CD4-positive, alpha-beta T cell treated with Interleukin-12 subunit alpha and Interleukin-12 subunit beta, for 1 hour (primary cell): Measurements from ENCODE around the gene AHNAK2.

Source experiments
- DNase-seq: peaks from one replicate; pipeline ENCODE4 v3.0.0-alpha.2; 2020

Gene AHNAK2

DNA sequence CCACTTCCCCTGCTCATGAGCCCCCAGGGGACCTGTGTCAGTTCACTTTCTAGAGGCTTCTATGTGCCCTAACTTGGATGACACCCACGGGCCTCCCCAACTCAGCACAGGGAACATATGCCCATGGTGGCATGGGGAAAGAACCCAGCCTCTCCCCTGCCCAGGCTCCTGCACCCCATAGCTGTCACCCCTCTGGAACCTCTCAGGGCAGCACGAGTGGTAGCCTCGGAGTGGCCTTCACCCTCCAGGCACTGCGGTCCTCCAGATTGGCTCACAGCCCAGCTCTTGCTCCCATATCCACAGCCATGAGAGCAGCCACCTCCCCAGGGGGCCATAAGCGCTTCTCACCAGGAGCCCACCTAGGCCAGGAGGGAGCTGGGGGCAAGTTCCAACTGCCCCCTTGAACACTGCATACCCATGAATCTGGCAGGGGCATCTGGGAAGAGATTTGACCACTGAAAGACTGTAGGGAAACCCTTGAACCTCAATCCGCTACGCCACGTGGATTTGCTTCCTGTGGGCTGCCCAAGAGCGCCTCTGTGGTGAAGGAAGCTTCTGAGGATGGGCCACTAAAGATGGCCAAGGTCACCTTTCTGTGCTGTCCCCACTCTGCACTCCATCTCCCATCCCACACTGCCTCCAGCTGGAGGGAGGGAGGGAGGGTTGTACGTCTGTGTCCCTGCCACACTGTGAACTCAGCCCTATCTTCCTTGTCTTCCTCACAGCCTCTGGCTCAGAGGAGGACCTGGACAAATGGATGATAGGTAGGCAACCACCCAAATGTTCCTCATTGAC, 41.6 kb downstream of the AHNAK2 start:
- DNase-seq = no peak

DNA sequence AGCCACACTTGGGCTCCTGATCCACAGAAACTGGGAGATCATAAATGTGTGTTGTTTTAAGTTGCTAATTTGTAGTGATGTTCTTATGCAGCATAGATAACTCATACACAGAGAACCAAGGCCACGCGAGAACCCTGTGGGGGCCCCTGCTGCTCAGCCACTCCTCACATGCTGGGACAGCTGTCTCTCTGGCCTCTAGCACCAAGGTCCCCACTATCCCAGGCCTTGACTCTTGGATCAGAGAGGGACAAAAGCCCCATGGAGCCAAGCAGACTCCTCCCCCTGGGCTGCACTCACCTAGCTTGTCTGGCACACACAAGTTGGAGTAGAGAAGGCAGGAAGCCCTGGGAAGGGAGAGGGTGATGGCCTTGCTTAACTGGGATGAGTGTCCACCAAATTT, 42.2 kb downstream of the AHNAK2 start:
- no peak for DNase-seq

DNA sequence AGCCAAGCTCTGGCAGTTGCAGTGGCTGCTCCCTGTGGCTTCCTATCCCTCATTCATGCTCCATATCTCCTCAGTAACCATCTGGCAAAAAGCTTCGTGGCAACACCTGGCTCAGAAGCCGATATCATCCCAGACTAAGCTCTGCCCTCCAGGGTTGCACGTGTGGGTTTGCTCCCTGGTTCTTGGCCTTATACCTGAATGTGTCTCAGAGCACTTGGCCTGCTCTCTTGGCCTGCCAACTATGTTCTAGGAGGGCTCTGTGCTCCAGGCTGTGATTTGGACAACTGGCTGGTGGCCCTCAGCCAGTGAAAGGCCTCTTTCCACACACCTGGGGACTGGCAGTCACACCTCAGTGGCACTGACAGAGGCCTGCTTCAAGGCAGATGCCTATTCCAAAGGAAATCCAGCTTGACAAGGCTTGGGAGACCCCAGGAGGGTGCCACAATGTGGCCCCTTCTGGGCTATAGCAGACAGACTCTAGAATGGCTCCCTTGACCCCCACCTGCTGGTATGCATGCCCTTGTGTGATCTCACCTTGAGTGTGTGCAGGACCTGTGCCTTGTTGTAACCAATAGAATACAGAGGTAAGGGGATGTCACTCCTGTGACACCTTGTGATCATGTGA, 43.0 kb downstream of the AHNAK2 start:
- DNase-seq = no peak

- DNase-seq = no peak
Measured at GRCh38 chr14:104933746-104934733, 44.1 kb downstream of the AHNAK2 start.

DNA sequence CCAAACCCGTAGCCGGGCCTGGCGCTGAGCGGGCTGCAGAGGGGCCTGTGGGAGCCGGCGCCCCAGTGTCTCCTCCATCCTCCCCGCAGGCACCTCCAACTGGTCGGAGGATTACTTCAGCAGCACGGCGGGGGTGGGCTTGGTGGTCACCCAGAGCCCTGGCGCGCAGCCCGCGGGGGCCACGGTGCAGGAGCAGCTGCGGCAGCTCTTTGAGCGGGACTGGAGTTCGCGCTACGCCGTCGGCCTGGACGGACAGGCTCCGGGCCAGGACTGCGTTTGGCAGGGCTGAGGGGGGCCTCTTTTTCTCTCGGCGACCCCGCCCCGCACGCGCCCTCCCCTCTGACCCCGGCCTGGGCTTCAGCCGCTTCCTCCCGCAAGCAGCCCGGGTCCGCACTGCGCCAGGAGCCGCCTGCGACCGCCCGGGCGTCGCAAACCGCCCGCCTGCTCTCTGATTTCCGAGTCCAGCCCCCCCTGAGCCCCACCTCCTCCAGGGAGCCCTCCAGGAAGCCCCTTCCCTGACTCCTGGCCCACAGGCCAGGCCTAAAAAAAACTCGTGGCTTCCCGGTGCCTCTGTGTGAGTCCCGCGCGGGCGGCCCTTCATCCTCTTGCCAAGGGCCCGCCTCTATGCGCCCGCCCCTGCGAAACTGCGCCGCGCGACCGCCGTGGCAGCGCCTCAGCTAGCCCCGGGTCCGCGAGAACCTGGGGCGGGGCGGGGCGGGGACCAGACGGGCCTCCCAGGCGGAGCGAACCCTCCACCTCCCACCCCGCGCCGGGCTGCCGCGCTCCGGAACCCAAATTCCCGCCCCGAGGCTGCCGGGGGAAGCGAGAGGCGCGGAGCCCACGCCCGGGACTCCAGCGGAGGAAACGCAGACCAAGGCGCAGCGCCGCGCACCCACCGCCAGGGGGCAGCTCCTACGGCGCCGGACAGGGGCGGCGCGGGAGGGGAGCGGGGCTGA, 45.2 kb downstream of the AHNAK2 start:
- DNase-seq = peak; percentile 85

- no peak for DNase-seq
Measured at GRCh38 chr14:104931771-104932675, 46.2 kb downstream of the AHNAK2 start.

- no peak for DNase-seq
Measured at GRCh38 chr14:104931304-104931770, 46.8 kb downstream of the AHNAK2 start.

DNA sequence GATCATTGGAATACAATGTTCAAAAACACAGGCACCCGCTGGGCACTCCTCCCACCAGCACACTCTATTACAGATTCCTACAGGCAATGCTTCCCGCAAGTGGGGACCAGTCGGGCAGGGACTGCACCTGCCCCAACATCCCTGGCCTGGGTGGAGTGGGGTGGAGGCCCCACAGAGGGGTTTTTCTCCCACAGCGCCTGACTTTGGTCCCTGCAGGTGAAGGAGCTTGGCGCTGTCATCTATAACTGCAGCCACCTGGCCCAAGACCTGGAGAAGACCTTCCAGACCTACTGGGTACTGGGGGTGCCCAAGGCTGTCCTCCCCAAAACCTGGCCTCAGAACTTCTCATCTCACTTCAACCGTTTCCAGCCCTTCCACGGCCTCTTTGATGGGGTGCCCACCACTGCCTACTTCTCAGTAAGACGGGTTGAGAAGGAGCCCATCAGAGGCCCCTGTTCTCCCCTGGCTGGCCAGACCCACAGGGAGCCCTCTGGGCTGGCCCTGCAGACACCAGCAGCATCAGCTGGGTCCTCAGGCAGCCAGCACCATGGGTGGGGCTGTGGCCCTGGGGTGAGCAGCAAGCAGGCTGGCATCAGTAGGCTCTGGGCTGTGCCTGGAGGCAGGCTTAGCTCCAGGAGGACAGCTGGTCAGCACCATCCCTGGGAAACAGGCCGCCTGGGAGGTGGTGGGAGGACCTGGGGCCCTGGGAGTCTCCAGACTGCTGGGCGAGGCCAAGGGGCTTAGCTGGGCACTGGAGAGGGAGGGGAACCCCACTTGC, 47.5 kb downstream of the AHNAK2 start:
- DNase-seq = no peak

- no peak for DNase-seq
Measured at GRCh38 chr14:104929268-104930230, 48.6 kb downstream of the AHNAK2 start.

DNA sequence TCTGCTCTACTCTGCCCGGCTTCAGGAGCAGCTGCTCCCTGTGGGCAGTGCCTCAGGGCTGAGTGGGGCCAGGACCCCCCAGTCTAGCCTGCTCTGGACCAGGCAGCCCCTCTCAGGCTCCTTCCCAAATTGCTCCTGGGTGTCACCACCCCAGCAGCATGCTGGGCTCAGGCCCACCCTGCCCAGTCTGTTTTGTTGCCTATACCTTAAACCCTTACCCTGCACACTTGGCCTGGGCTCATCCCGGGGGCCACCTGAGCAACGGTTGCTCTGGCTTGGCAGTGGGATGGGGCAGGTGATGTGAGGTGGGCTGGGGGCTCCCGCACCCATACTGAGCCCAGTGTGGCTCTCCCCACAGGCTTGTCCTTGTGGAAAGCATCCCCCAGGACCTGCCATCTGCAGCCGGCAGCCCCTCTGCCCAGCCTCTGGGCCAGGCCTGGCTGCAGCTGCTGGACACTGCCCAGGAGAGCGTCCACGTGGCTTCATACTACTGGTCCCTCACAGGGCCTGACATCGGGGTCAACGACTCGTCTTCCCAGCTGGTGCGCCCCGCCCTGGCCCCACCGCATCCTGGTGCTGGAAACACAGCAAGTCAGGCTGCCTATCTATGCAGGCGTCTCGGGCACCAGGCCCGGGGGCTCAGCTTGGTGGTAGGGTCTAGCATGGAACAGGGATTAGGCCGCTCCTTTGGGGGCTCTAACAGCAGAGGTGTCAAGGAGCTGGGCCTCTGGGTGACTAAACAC, 49.6 kb downstream of the AHNAK2 start:
- no peak for DNase-seq

DNA sequence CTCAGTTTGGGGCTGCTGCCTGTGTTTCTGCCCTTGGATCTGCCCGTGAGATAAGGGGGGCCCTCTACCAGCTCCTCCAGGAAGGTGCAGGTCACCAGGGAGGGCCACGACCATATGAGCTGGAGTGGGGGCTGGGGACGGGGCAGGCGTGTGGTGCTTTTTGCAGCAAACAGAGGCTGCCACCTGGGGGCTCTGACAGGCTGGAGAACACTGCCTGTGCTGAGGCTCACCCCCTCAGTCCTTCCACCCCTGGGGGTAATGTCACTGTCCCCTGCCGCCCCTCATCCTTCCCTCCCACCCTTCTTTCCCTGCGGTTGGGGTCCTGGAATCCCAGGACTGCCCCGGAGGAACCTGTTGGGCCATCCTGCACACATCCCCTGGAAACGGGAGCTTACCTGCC, 50.3 kb downstream of the AHNAK2 start:
- no peak for DNase-seq

- no peak for DNase-seq
Measured at GRCh38 chr14:104927432-104927816, 50.8 kb downstream of the AHNAK2 start.

DNA sequence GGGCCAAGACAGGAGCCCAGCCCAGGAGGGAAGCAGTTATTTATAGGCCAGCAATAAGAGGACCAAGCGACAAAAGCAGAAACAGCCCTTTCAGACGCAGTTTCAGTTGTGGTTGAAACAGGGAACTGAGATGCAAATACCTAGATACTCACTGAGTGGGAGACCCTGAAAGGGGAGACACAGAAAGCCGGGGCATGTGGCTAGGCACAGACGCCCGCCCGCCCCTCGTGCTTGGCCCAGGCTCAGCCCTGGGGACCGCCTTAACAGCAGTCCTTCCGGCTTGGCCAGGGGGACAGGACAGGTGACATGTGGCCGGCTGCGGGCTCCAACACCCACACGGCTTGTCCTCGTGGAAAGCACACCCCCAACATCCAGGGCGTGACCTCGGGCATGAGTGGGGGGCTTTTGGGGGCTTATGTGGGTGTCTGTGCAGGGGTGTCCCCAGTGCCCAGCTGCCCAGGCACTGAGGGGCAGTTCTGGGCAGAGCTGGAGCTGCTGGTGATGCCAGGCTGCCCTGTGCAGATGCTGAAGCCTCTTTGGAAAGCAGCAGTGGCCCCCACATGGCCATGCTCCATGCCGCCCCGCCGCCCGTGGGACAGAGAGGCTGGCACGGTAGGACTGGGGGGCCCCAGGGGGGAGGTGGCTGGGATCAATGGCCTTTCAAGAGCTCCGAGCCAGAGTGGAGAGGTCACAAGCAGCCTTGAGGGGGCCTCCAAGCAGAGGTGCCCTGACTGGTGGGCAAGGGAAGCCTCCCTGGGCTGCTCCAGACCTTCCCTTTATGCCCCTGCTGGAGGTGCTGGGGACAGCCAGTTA, 51.3 kb downstream of the AHNAK2 start:
- no peak for DNase-seq

GRCh38 chr14:104925855-104926609, 52.1 kb downstream of the AHNAK2 start:
- DNase-seq = no peak

- DNase-seq = no peak
Measured at GRCh38 chr14:104925214-104925854, 52.8 kb downstream of the AHNAK2 start.
